ENCODE measurements around the gene OR52A5. TPM values are rescaled to one million over a fixed set of nuclear protein-coding genes. Genes with fewer than 3 reads are reported as not detected.

The OR52A5 gene
- polyA plus RNA-seq, 1 donor (not counting 4 experiments of a cell fraction or from before 2014, with no cell fraction given) = not detected

- no peaks in the 10 kb centered on the region for H3K4me1 ChIP-seq (ENCODE audit: control insufficient read depth, extremely low read depth, insufficient read depth, low read length)
- FAIRE-seq (no peak), DNase-seq (ENCODE audit: low read depth, low spot score) (no peak)
- H3K79me2 ChIP-seq (ENCODE audit: control insufficient read depth, insufficient read depth, low read length) = no peaks in the 10 kb centered on the region
- TF ChIP-seq EZH2 (IDR thresholded peaks at IDR 0.05; ENCODE audit: low read length) = no peak
- no peak overlapping the region for H3K9ac ChIP-seq (ENCODE audit: control insufficient read depth, extremely low read depth, insufficient read depth, low read length)
- no peak overlapping the region for H3K4me2 ChIP-seq (ENCODE audit: control insufficient read depth, extremely low read depth, insufficient read depth, low read depth, low read length)
- dilution Hi-C loops (cut with MboI; ENCODE audit: extremely low pct_ligation_motif_present, low sequenced_read_pairs) = no loop called here
- H3K27ac ChIP-seq (ENCODE audit: control insufficient read depth, insufficient read depth, low read length) = no peak overlapping the region
- no peaks in the 10 kb centered on the region for H3K9me1 ChIP-seq (ENCODE audit: control insufficient read depth, extremely low read depth, insufficient read depth, low read length)
- H2AFZ ChIP-seq (ENCODE audit: control insufficient read depth, low read length) = no peak overlapping the region
- H3K36me3 ChIP-seq (ENCODE audit: control insufficient read depth in 2 of 2, extremely low read depth in 1 of 2, insufficient read depth in 2 of 2, low read length in 2 of 2) = no peaks in the 10 kb centered on the region
- no peak overlapping the region for H3K4me3 ChIP-seq (ENCODE audit: control insufficient read depth in 2 of 3, extremely low read depth in 1 of 3, insufficient read depth in 2 of 3, low read depth in 1 of 3, low read length in 3 of 3)
- no peaks in the 10 kb centered on the region for H4K20me1 ChIP-seq (ENCODE audit: control insufficient read depth, extremely low read depth, insufficient read depth, low read length)
- no peaks in the 10 kb centered on the region for H3K9me3 ChIP-seq (ENCODE audit: control insufficient read depth, low read depth, low read length)
- H3K27me3 ChIP-seq (ENCODE audit: control insufficient read depth, extremely low read depth, insufficient read depth, low read length) = no peaks in the 10 kb centered on the region
Observed at GRCh38 chr11:5136261-5136660, 1.9 kb downstream of the OR52A5 start.

DNA sequence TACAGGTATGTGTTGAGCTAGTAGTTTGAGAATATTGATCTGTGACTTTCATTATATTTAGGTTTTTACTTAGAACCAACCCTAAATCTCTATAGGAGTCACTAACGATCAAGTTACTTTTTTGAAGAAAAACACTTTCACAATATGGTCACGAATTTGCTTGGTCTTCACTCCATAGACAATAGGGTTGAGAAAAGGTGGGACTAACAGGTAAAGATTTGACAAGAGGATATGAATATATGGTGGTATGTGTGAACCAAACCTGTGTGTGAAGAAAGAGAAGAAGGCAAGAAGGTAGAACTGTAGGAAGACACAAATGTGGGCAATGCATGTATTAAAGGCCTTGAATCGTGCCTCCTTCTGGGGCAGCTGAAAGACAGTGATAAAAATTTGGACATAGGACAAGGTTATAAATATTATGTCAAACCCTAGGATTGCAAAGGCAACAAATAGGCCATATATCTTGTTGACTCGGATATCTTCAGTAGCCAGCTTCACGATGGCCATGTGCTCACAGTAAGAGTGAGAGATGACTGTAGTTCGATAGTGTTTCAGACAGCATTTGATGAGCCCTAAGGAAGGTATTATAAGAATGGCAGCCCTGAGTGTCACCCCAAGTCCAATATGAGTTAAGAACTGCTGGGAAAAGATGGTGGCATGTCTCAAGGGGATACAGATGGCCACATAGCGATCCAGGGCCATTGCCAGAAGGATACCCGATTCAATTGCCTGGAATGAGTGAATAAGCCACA is 6.4 kb downstream of the OR52A5 start:
- Histone ChIP-seq H3K27ac (ENCODE audit: control insufficient read depth, insufficient read depth, low read length) (no peak overlapping the region), H3K4me1 (ENCODE audit: control insufficient read depth, extremely low read depth, insufficient read depth, low read length) (no peaks in the 10 kb centered on the region), H3K27me3 (ENCODE audit: control insufficient read depth, extremely low read depth, insufficient read depth, low read length) (no peaks in the 10 kb centered on the region), H3K9ac (ENCODE audit: control insufficient read depth, extremely low read depth, insufficient read depth, low read length) (no peak overlapping the region), H2AFZ (ENCODE audit: control insufficient read depth, low read length) (no peak overlapping the region), H3K9me3 (ENCODE audit: control insufficient read depth, low read depth, low read length) (no peaks in the 10 kb centered on the region), H4K20me1 (ENCODE audit: control insufficient read depth, extremely low read depth, insufficient read depth, low read length) (no peaks in the 10 kb centered on the region), H3K4me2 (ENCODE audit: control insufficient read depth, extremely low read depth, insufficient read depth, low read depth, low read length) (no peak overlapping the region), H3K36me3 (ENCODE audit: control insufficient read depth in 2 of 2, extremely low read depth in 1 of 2, insufficient read depth in 2 of 2, low read length in 2 of 2) (no peaks in the 10 kb centered on the region), H3K9me1 (ENCODE audit: control insufficient read depth, extremely low read depth, insufficient read depth, low read length) (no peaks in the 10 kb centered on the region), H3K79me2 (ENCODE audit: control insufficient read depth, insufficient read depth, low read length) (no peaks in the 10 kb centered on the region), H3K4me3 (ENCODE audit: control insufficient read depth in 2 of 3, extremely low read depth in 1 of 3, insufficient read depth in 2 of 3, low read depth in 1 of 3, low read length in 3 of 3) (no peak overlapping the region)
- DNase-seq (ENCODE audit: low read depth, low spot score) (no peak), FAIRE-seq (no peak)
- dilution Hi-C loops (cut with MboI; ENCODE audit: extremely low pct_ligation_motif_present, low sequenced_read_pairs) = no loop called here
- no peak for TF ChIP-seq EZH2 (IDR thresholded peaks at IDR 0.05; ENCODE audit: low read length)
- TF ChIP-seq, protein P1, sequence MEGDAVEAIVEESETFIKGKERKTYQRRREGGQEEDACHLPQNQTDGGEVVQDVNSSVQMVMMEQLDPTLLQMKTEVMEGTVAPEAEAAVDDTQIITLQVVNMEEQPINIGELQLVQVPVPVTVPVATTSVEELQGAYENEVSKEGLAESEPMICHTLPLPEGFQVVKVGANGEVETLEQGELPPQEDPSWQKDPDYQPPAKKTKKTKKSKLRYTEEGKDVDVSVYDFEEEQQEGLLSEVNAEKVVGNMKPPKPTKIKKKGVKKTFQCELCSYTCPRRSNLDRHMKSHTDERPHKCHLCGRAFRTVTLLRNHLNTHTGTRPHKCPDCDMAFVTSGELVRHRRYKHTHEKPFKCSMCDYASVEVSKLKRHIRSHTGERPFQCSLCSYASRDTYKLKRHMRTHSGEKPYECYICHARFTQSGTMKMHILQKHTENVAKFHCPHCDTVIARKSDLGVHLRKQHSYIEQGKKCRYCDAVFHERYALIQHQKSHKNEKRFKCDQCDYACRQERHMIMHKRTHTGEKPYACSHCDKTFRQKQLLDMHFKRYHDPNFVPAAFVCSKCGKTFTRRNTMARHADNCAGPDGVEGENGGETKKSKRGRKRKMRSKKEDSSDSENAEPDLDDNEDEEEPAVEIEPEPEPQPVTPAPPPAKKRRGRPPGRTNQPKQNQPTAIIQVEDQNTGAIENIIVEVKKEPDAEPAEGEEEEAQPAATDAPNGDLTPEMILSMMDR (optimal IDR thresholded peaks at IDR 0.05 in 1 of 3, IDR thresholded peaks at IDR 0.05 in 1 of 3, conservative IDR thresholded peaks at IDR 0.05 in 1 of 3; ENCODE audit: extremely low read depth in 1 of 3, insufficient read depth in 2 of 3, low read length in 3 of 3) = no peak

Measured in keratinocyte (primary cell).